Stimulated activated CD4-positive, alpha-beta T cell treated with anti-CD3 and anti-CD28 coated beads, TNF-alpha, amount 100 ng/mL, for 24 hours (primary cell): ENCODE results near the gene KCNC2.

Source experiments
- DNase-seq, 3 experiments: peaks; one replicate each; pipeline ENCODE4 v3.0.0-alpha.2; 2020; ENCODE audit warnings: low read depth in 3 of 3

The KCNC2 gene

GRCh38 chr12:75161488-75161887 lies 48.2 kb downstream of the KCNC2 start:
- no peak for DNase-seq

GRCh38 chr12:75157385-75157784 lies 52.3 kb downstream of the KCNC2 start:
- DNase-seq, result no peak

- no peak for DNase-seq
Observed at GRCh38 chr12:75155962-75156361, 53.7 kb downstream of the KCNC2 start.

GRCh38 chr12:75154388-75154787 lies 55.3 kb downstream of the KCNC2 start:
- DNase-seq, result no peak

GRCh38 chr12:75139196-75139595 lies 70.4 kb downstream of the KCNC2 start:
- DNase-seq, result no peak

- no peak for DNase-seq
Observed at GRCh38 chr12:75137896-75138295, 71.7 kb downstream of the KCNC2 start.

- DNase-seq, result no peak
Observed at GRCh38 chr12:75135026-75135425, 74.6 kb downstream of the KCNC2 start.

GRCh38 chr12:75130811-75131210 lies 78.8 kb downstream of the KCNC2 start:
- DNase-seq, result no peak

GRCh38 chr12:75129275-75129674 lies 80.4 kb downstream of the KCNC2 start:
- no peak for DNase-seq

GRCh38 chr12:75121036-75121705 lies 88.5 kb downstream of the KCNC2 start:
- no peak for DNase-seq

GRCh38 chr12:75120311-75120711 lies 89.3 kb downstream of the KCNC2 start:
- no peak for DNase-seq

GRCh38 chr12:75116646-75117198 lies 92.9 kb downstream of the KCNC2 start:
- DNase-seq, result no peak

- no peak for DNase-seq
Observed at GRCh38 chr12:75115748-75116147, 93.9 kb downstream of the KCNC2 start.

GRCh38 chr12:75103822-75104221 lies 105.8 kb downstream of the KCNC2 start:
- no peak for DNase-seq

- DNase-seq, result no peak
Observed at GRCh38 chr12:75101781-75102180, 107.9 kb downstream of the KCNC2 start.

- no peak for DNase-seq
Observed at GRCh38 chr12:75099210-75099609, 110.4 kb downstream of the KCNC2 start.

GRCh38 chr12:75097003-75097402 lies 112.6 kb downstream of the KCNC2 start:
- DNase-seq, result no peak

GRCh38 chr12:75087654-75088053 lies 122.0 kb downstream of the KCNC2 start:
- DNase-seq, result no peak

GRCh38 chr12:75086091-75087038 lies 123.3 kb downstream of the KCNC2 start:
- DNase-seq, result no peak

GRCh38 chr12:75081305-75081704 lies 128.3 kb downstream of the KCNC2 start:
- DNase-seq, result no peak

- no peak for DNase-seq
Observed at GRCh38 chr12:75080582-75080981, 129.1 kb downstream of the KCNC2 start.

- no peak for DNase-seq
Observed at GRCh38 chr12:75065482-75065881, 144.2 kb downstream of the KCNC2 start.

- DNase-seq, result no peak
Observed at GRCh38 chr12:75062691-75063090, 146.9 kb downstream of the KCNC2 start.
